ENCODE results near the gene TDRD3.

Gene TDRD3

GRCh38 chr13:60575142-60575541 lies 178.1 kb downstream of the TDRD3 start:
- 87% methylated on average over 1 of the region's 1 CpG for WGBS
- Histone ChIP-seq H3K36me3 (ENCODE audit: insufficient read depth, low read length) (no peaks in the 10 kb centered on the region), H3K4me1 (ENCODE audit: insufficient read depth, low read length) (peaks cover 42% of the 10 kb centered on the region), H3K9me3 (ENCODE audit: insufficient read depth, low read depth, low read length) (no peaks in the 10 kb centered on the region), H3K4me3 (ENCODE audit: low read length) (no peak overlapping the region), H3K27ac (ENCODE audit: low read depth, low read length) (no peak overlapping the region), H3K9ac (ENCODE audit: low read depth, low read length) (no peak overlapping the region), H3K27me3 (ENCODE audit: insufficient read depth, low read length) (no peaks in the 10 kb centered on the region)

GRCh38 chr13:60577761-60578160 lies 180.7 kb downstream of the TDRD3 start:
- Histone ChIP-seq H3K27me3 (ENCODE audit: insufficient read depth, low read length) (no peaks in the 10 kb centered on the region), H3K9ac (ENCODE audit: low read depth, low read length) (no peak overlapping the region), H3K36me3 (ENCODE audit: insufficient read depth, low read length) (no peaks in the 10 kb centered on the region), H3K27ac (ENCODE audit: low read depth, low read length) (no peak overlapping the region), H3K4me1 (ENCODE audit: insufficient read depth, low read length) (peaks cover 29% of the 10 kb centered on the region), H3K4me3 (ENCODE audit: low read length) (no peak overlapping the region), H3K9me3 (ENCODE audit: insufficient read depth, low read depth, low read length) (no peaks in the 10 kb centered on the region)
- WGBS = 97% methylated on average over 3 of the region's 3 CpGs

GRCh38 chr13:60583196-60583888 lies 186.3 kb downstream of the TDRD3 start:
- Histone ChIP-seq H3K27ac (ENCODE audit: low read depth, low read length) (peak overlapping the region; percentile 98), H3K4me3 (ENCODE audit: low read length) (peak overlapping the region; percentile 22; the same call in 1 of the 2 replicates), H3K36me3 (ENCODE audit: insufficient read depth, low read length) (no peaks in the 10 kb centered on the region), H3K9me3 (ENCODE audit: insufficient read depth, low read depth, low read length) (peaks cover 2% of the 10 kb centered on the region), H3K4me1 (ENCODE audit: insufficient read depth, low read length) (peaks cover 36% of the 10 kb centered on the region), H3K9ac (ENCODE audit: low read depth, low read length) (peak overlapping the region; percentile 56), H3K27me3 (ENCODE audit: insufficient read depth, low read length) (no peaks in the 10 kb centered on the region)
- 44% methylated on average over 9 of the region's 9 CpGs for WGBS

DNA sequence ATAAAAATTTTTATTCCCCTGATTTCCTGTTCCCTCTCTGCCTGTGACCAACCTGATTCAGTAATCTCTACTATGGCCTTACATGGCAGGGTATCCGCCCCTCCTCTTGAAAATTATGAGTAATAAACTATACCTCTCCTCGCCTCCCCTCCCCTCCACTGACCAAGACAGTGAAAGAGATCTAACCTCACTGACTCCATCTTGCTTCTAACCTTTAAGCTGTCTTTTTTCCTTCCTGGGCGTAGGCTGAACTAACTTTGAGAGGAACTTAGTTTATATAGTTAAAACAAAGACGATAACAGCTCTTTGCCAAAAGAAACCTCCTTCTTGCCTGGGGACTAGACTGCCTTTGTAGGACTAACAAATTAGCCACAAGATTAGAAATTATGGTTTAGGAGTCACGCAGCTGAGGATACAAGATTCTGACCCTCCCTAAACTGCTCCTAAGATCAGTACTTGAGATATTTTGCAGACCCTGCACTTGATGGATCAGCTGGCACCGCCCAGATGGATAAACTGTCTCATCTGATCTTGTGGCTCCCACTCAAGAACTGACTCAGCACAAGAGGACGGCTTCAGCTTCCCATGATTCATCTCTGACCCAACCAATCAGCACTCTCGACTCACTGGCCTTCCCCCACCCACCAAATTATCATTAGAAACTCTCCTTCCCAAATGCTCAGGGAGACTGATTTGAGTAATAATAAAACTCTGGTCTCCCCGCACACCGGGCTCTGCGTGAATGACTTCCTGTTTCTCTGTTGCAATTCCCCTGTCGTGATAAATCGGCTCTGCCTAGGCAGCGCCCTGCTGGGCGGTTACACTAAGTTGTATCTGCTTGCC lies 187.1 kb downstream of the TDRD3 start:
- Histone ChIP-seq H3K4me3 (ENCODE audit: low read length) (peak overlapping the region; percentile 12; the same call in 1 of the 2 replicates), H3K27ac (ENCODE audit: low read depth, low read length) (peak overlapping the region; percentile 98), H3K4me1 (ENCODE audit: insufficient read depth, low read length) (peaks cover 38% of the 10 kb centered on the region), H3K36me3 (ENCODE audit: insufficient read depth, low read length) (no peaks in the 10 kb centered on the region), H3K9ac (ENCODE audit: low read depth, low read length) (peak overlapping the region; percentile 56), H3K9me3 (ENCODE audit: insufficient read depth, low read depth, low read length) (peaks cover 2% of the 10 kb centered on the region), H3K27me3 (ENCODE audit: insufficient read depth, low read length) (no peaks in the 10 kb centered on the region)
- 31% methylated on average over 13 of the region's 15 CpGs for WGBS

DNA sequence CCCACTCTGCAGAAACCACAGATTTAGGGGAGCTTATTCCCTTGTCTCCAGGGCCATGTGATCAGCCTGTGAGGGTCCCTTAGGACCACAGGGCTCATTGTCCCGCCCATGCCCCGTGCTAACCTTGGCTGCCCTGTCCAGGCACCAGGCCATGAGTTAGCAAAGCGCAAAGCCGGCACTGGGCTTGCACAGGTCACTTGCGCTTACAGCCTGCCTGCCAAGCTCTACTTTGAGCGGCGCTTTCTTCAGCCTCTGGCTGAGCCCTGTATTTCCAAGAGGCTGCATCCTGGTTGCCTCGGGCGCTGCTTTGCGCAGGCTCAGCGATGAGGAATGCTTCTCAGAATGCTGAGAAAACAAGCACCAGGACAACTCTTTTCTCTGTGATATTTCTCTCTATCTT lies 188.0 kb downstream of the TDRD3 start:
- peak overlapping the region; percentile 12; the same call in 1 of the 2 replicates for H3K4me3 ChIP-seq (ENCODE audit: low read length)
- peak overlapping the region; percentile 98 for H3K27ac ChIP-seq (ENCODE audit: low read depth, low read length)
- H3K9me3 ChIP-seq (ENCODE audit: insufficient read depth, low read depth, low read length) = peaks cover 2% of the 10 kb centered on the region
- 43% methylated on average over 11 of the region's 11 CpGs for whole genome bisulfite sequencing
- H3K4me1 ChIP-seq (ENCODE audit: insufficient read depth, low read length) = peaks cover 46% of the 10 kb centered on the region
- H3K36me3 ChIP-seq (ENCODE audit: insufficient read depth, low read length) = no peaks in the 10 kb centered on the region
- peak overlapping the region; percentile 46 for H3K9ac ChIP-seq (ENCODE audit: low read depth, low read length)
- no peaks in the 10 kb centered on the region for H3K27me3 ChIP-seq (ENCODE audit: insufficient read depth, low read length)

DNA sequence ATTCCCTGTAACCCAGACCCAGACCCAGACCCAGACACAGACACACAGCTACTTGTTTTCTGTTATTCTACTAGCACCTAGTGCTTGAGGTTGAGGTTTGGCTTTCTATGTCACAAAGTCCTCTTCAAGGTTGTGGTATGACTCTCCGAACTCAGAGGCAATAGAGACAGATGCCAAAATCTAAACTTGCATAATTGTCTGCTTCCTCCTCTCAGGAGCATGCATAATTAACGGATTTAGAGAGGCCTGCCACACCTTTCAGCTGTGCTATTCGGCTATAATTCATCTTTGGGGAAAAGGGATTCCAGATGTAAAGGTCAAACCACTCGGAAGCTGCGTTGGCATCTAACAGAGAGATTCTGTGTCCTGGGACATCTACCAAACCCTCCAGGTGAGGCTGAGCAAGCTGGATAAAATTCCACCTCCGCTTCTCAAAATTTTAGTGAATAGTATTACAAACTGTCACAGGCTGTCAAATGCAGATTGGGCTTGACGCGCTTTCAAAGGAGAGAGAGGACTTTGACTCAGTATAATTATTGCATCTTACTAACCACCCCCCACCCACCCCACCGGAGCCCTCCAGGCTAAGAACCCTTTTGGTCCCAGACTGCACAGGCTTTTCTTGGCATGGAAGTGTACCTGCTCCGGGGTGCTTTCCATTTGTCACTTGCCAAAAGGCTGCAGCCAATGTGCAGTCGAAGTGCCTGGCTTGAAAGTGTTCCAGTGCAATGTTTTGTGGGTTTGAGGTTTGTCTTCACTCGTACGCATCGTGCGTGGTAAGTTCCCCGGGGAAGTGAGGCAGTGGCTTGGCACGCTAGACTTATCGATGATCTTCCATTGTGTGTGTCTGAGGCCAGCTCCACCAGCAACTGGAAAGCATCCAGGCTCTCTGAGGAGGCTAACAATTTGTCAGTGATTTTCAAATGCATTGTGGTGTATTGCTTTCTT lies 194.1 kb downstream of the TDRD3 start:
- no peak overlapping the region for H3K9ac ChIP-seq (ENCODE audit: low read depth, low read length)
- H3K36me3 ChIP-seq (ENCODE audit: insufficient read depth, low read length) = no peaks in the 10 kb centered on the region
- H3K9me3 ChIP-seq (ENCODE audit: insufficient read depth, low read depth, low read length) = peaks cover 2% of the 10 kb centered on the region
- H3K4me1 ChIP-seq (ENCODE audit: insufficient read depth, low read length) = peaks cover 15% of the 10 kb centered on the region
- no peak overlapping the region for H3K27ac ChIP-seq (ENCODE audit: low read depth, low read length)
- 85% methylated on average over 18 of the region's 18 CpGs for WGBS
- no peak overlapping the region for H3K4me3 ChIP-seq (ENCODE audit: low read length)
- H3K27me3 ChIP-seq (ENCODE audit: insufficient read depth, low read length) = no peaks in the 10 kb centered on the region

- 90% methylated on average over 2 of the region's 2 CpGs for WGBS
- Histone ChIP-seq H3K4me3 (ENCODE audit: low read length) (no peak overlapping the region), H3K4me1 (ENCODE audit: insufficient read depth, low read length) (no peaks in the 10 kb centered on the region), H3K27ac (ENCODE audit: low read depth, low read length) (no peak overlapping the region), H3K9ac (ENCODE audit: low read depth, low read length) (no peak overlapping the region), H3K27me3 (ENCODE audit: insufficient read depth, low read length) (no peaks in the 10 kb centered on the region), H3K9me3 (ENCODE audit: insufficient read depth, low read depth, low read length) (no peaks in the 10 kb centered on the region), H3K36me3 (ENCODE audit: insufficient read depth, low read length) (no peaks in the 10 kb centered on the region)
Measured at GRCh38 chr13:60603049-60603448, 206.0 kb downstream of the TDRD3 start.

DNA sequence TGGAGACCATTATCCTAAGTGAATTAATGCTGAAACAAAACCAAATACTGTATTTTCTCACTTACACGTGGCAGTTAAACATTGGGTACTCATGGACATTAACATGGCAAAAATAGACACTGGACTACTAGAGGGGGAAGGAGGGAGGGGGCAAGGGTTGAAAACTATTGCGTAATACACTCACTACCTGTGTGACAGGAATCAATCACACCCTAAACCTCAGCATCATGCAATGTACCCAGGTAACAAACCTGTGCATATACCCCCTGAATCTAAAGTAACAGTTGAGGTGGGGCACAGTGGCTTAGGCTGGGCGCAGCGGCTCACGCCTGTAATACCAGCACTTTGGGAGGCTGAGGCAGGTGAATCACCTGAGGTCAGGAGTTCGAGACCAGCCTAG lies 207.0 kb downstream of the TDRD3 start:
- no peak overlapping the region for H3K27ac ChIP-seq (ENCODE audit: low read depth, low read length)
- 96% methylated on average over 6 of the region's 6 CpGs for WGBS

DNA sequence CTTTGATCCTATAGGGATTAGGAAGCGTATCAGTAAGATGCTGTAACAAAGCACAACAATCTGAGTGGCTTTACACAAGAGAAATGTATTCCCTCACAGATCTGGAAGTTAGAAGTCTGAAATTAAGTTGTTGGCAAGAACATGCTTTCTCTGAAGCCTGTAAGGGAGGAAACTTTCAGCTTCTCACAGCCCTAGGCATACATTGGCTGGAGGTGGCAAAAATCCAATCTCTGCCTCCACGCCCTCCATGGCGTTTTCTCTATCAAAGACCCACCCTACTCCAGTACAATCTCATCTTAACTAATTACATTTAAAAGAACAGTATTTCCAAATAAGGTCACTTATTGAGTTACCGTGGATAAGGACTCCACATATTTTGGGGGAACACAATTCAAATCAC lies 211.9 kb downstream of the TDRD3 start:
- no peak overlapping the region for H3K27ac ChIP-seq (ENCODE audit: low read depth, low read length)
- H3K4me3 ChIP-seq (ENCODE audit: low read length) = no peak overlapping the region
- H3K4me1 ChIP-seq (ENCODE audit: insufficient read depth, low read length) = no peaks in the 10 kb centered on the region
- 91% methylated on average over 4 of the region's 4 CpGs for WGBS
- no peaks in the 10 kb centered on the region for H3K36me3 ChIP-seq (ENCODE audit: insufficient read depth, low read length)
- no peaks in the 10 kb centered on the region for H3K27me3 ChIP-seq (ENCODE audit: insufficient read depth, low read length)
- no peaks in the 10 kb centered on the region for H3K9me3 ChIP-seq (ENCODE audit: insufficient read depth, low read depth, low read length)
- H3K9ac ChIP-seq (ENCODE audit: low read depth, low read length) = no peak overlapping the region

More for the DNA sequence above, 207.0 kb downstream of the TDRD3 start:
- Histone ChIP-seq H3K36me3 (ENCODE audit: insufficient read depth, low read length) (no peaks in the 10 kb centered on the region), H3K4me1 (ENCODE audit: insufficient read depth, low read length) (no peaks in the 10 kb centered on the region), H3K27me3 (ENCODE audit: insufficient read depth, low read length) (no peaks in the 10 kb centered on the region), H3K9ac (ENCODE audit: low read depth, low read length) (no peak overlapping the region), H3K9me3 (ENCODE audit: insufficient read depth, low read depth, low read length) (no peaks in the 10 kb centered on the region), H3K4me3 (ENCODE audit: low read length) (no peak overlapping the region)

DNA sequence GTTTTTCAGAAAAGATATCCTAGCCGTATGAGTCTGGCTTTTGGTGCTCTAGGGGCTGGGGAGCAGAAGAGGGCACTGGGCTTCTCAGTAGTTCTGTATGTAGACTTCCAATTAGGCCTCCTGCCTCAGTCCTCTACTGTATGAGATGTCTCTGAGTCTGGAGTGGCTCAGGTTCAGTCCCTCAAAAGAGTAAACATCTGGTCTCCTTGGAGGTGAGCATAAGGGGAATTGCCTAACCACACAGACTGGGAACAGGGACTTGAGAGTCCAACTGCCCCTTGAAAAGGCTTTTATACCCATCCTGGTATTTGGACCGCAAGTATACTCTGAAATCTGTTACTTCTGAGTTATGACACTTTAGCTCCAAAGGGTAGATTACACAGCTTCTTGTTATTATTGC lies 214.5 kb downstream of the TDRD3 start:
- Histone ChIP-seq H3K9me3 (ENCODE audit: insufficient read depth, low read depth, low read length) (no peaks in the 10 kb centered on the region), H3K4me3 (ENCODE audit: low read length) (no peak overlapping the region), H3K4me1 (ENCODE audit: insufficient read depth, low read length) (no peaks in the 10 kb centered on the region; the same call in 1 of the 2 replicates), H3K36me3 (ENCODE audit: insufficient read depth, low read length) (no peaks in the 10 kb centered on the region), H3K27me3 (ENCODE audit: insufficient read depth, low read length) (no peaks in the 10 kb centered on the region), H3K27ac (ENCODE audit: low read depth, low read length) (no peak overlapping the region), H3K9ac (ENCODE audit: low read depth, low read length) (no peak overlapping the region)
- 94% methylated on average over 2 of the region's 2 CpGs for WGBS

Data from HUES64 (cell line).